ENCODE results near the gene TLE6. TPM values are rescaled to one million over a fixed set of nuclear protein-coding genes. Genes with fewer than 3 reads are reported as not detected.

TLE6 gene
- total and polyA plus RNA-seq, 2 donors = 1.4 to 4.9 TPM

DNA sequence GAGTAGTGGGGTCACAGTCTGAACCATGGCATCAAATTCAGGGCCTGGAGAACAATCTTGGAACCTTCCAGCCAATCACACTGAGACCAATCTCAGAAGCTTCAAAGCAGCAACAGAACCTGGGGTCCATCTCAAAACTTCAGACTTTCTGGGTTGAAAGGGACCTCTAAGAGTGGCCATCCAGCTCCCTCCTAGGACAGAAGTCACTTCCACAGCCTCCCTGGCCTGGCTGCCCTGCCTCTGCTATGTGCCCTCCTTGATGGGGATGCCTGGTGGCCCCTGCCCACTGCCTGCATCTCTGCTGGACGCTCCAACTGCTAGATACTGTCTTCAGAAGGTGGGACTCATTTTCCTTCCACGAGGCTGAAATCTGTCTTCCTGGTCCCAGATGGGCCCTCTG lies 49.9 kb downstream of the TLE6 start:
- Histone ChIP-seq H3K4me1 (ENCODE audit: control insufficient read depth in 2 of 2, insufficient read depth in 2 of 2, low read length in 2 of 2) (peaks cover 11 to 31% of the 10 kb centered on the region in 2 donors), H3K36me3 (ENCODE audit: control insufficient read depth in 2 of 2, insufficient read depth in 2 of 2, low read length in 1 of 2) (no peaks in the 10 kb centered on the region), H3K4me3 (ENCODE audit: low read length in 2 of 2) (no peak overlapping the region), H3K9me3 (ENCODE audit: control insufficient read depth in 2 of 2, insufficient read depth in 1 of 2, low read length in 1 of 2) (peaks cover 0 to 7% of the 10 kb centered on the region in 2 donors), H3K27me3 (ENCODE audit: control insufficient read depth in 2 of 2, insufficient read depth in 1 of 2, low read length in 1 of 2) (peaks cover 55 to 93% of the 10 kb centered on the region in 2 donors), H3K27ac (ENCODE audit: low read depth in 1 of 2, low read length in 1 of 2) (no peak overlapping the region)
- WGBS = 73% methylated on average over 2 of the region's 2 CpGs
- DNase-seq (ENCODE audit: low read depth in 6 of 9, low spot score in 9 of 9) = no peak

DNA sequence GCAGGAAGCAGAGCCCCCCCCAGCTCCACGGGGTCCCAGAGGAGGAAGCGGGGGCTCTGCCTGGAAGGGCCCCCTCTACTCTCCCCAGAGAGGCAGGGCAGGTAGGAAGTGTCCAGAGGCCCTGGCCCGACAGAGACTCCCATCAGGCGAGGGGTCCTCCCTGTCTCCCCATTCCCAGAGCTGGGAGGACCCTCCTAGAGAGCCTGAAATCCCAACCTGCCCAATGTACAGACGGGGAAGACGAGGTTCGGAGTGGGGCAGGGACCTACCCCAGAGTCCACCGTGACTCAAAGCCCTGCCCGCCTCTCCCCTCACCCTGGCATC lies 50.6 kb downstream of the TLE6 start:
- Histone ChIP-seq H3K9me3 (ENCODE audit: control insufficient read depth in 2 of 2, insufficient read depth in 1 of 2, low read length in 1 of 2) (peaks cover 0 to 7% of the 10 kb centered on the region in 2 donors), H3K36me3 (ENCODE audit: control insufficient read depth in 2 of 2, insufficient read depth in 2 of 2, low read length in 1 of 2) (no peaks in the 10 kb centered on the region), H3K4me1 (ENCODE audit: control insufficient read depth in 2 of 2, insufficient read depth in 2 of 2, low read length in 2 of 2) (peaks cover 11 to 31% of the 10 kb centered on the region in 2 donors), H3K27ac (ENCODE audit: low read depth in 1 of 2, low read length in 1 of 2) (no peak overlapping the region), H3K27me3 (ENCODE audit: control insufficient read depth in 2 of 2, insufficient read depth in 1 of 2, low read length in 1 of 2) (peaks cover 55 to 97% of the 10 kb centered on the region in 2 donors), H3K4me3 (ENCODE audit: low read length in 2 of 2) (no peak overlapping the region)
- 38% methylated on average over 9 of the region's 9 CpGs for WGBS
- DNase-seq (ENCODE audit: low read depth in 6 of 9, low spot score in 9 of 9) = no peak

DNA sequence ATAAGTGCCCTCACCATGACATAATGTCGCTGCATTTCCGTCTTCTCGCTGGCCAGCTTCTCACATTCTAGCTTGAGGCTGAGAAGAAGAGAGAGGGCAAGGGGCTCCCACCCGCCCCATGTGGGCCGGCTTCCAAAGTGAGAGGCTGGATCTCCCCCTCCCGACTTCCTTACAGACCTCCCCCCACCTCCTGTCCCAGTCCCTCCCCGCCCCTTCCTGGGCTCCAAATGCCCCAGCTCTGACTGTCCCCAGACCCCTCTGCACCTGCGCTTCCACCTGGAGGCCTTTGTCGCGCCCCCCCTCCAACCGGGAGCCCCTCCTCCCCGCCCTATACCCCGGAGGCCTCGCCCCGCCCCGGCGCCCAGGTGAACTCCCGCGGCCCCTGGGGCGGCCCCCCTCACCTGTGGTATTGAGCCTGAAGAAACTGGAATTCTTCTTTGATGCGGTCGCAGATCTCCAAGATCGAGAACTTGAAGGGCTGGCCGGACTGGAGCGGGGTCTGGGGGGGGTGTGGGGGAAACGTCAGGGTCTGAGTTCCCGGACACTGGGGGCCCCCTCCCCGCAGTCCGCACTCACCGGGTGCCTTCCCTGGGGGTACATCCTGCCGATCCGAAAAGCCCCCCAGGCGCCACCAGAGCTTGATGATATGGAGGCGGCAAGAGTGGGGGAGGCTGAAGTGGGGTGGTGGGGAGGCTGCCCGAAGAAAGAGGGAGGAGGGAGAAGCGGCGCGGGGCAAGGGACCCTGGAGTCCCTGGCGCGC lies 51.1 kb downstream of the TLE6 start:
- 1% methylated on average over 40 of the region's 40 CpGs for WGBS
- Histone ChIP-seq H3K27ac (ENCODE audit: low read depth in 1 of 2, low read length in 1 of 2) (peak overlapping the region in 1 of 2 donors; percentile 18), H3K27me3 (ENCODE audit: control insufficient read depth in 2 of 2, insufficient read depth in 1 of 2, low read length in 1 of 2) (peaks cover 55 to 94% of the 10 kb centered on the region in 2 donors), H3K9me3 (ENCODE audit: control insufficient read depth in 2 of 2, insufficient read depth in 1 of 2, low read length in 1 of 2) (peaks cover 0 to 7% of the 10 kb centered on the region in 2 donors), H3K4me3 (ENCODE audit: low read length in 2 of 2) (peak overlapping the region; percentile 39 to 80), H3K36me3 (ENCODE audit: control insufficient read depth in 2 of 2, insufficient read depth in 2 of 2, low read length in 1 of 2) (no peaks in the 10 kb centered on the region), H3K4me1 (ENCODE audit: control insufficient read depth in 2 of 2, insufficient read depth in 2 of 2, low read length in 2 of 2) (peaks cover 11 to 31% of the 10 kb centered on the region in 2 donors)
- DNase-seq (ENCODE audit: low read depth in 6 of 9, low spot score in 9 of 9) = peak in 1 of 9 donors; percentile 43

DNA sequence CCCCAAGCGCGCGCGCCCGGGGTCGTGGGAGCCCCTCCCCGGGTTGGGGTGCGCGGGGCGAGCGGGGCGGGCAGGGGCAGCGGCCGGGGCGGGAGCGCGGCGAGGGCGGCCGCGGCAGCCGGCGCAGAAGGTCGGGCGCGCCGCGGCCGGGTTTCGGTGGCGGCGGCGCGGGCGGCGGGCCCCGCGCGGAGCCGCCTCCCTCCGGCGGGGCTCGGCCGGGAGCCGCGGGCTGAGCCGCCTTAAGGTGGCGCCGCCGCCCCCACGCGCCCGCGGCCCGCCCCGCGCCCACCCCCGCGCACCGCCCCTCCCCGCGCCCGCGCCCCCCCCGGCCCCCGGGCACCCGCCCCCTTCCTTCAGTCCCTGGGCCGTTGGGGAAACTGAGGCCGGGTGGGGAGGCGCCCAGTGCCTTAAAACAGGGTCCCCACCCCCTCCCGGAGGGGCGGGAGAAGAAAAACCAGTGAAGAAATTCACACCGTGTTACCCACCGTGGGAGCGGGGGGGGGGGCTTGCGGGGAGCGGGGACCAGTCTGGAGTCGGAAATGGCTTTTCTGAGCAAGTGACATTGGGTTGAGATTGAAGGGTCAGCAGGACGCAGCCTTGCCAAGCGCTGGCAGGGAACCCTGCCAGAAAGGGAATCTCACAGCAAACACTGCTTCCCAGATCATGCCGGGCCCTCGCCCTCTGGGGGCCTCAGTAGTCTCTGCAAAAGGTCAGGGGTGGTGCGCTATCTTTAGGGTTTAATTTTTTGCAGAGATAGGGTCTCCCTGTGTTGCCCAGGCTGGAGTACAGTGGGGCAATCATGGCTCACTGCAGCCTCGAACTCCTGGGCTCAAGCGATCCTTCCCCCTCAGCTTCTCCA lies 51.9 kb downstream of the TLE6 start, which contains the start of gene TLE2:
TLE2 (minus strand) TSS at position 216 of the 859 bp plus-strand sequence. CDS start 376 bp downstream, outside the sequence.
- H3K4me1 ChIP-seq (ENCODE audit: control insufficient read depth in 2 of 2, insufficient read depth in 2 of 2, low read length in 2 of 2) = peaks cover 11 to 32% of the 10 kb centered on the region in 2 donors
- H3K4me3 ChIP-seq (ENCODE audit: low read length in 2 of 2) = peak within 1 kb of the TSS; percentile 39 to 80
- H3K36me3 ChIP-seq (ENCODE audit: control insufficient read depth in 2 of 2, insufficient read depth in 2 of 2, low read length in 1 of 2) = no peaks in the 10 kb centered on the region
- peak within 1 kb of the TSS in 1 of 2 donors; percentile 18 for H3K27ac ChIP-seq (ENCODE audit: low read depth in 1 of 2, low read length in 1 of 2)
- H3K27me3 ChIP-seq (ENCODE audit: control insufficient read depth in 2 of 2, insufficient read depth in 1 of 2, low read length in 1 of 2) = peaks cover 53 to 94% of the 10 kb centered on the region in 2 donors
- DNase-seq (ENCODE audit: low read depth in 6 of 9, low spot score in 9 of 9) = no peak
- peaks cover 0 to 7% of the 10 kb centered on the region in 2 donors for H3K9me3 ChIP-seq (ENCODE audit: control insufficient read depth in 2 of 2, insufficient read depth in 1 of 2, low read length in 1 of 2)
- 4% methylated on average over 76 of the region's 85 CpGs for WGBS

DNA sequence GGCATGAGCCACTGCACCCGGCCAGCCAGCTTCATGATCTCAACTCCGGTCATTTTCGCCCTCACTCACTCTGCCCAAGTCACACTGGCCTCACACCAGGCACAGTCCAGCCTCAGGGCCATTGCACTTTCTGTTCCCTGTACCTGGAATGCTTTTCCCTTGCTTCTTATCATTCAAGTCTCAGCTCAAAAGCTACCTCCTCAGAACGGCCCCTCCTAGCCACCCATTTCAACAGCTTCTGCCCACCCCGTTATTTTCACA lies 54.2 kb downstream of the TLE6 start:
- no peak overlapping the region for H3K27ac ChIP-seq (ENCODE audit: low read depth in 1 of 2, low read length in 1 of 2)
- H3K36me3 ChIP-seq (ENCODE audit: control insufficient read depth in 2 of 2, insufficient read depth in 2 of 2, low read length in 1 of 2) = no peaks in the 10 kb centered on the region
- H3K4me1 ChIP-seq (ENCODE audit: control insufficient read depth in 2 of 2, insufficient read depth in 2 of 2, low read length in 2 of 2) = peaks cover 20 to 38% of the 10 kb centered on the region in 2 donors
- no peak overlapping the region for H3K4me3 ChIP-seq (ENCODE audit: low read length in 2 of 2)
- DNase-seq (ENCODE audit: low read depth in 6 of 9, low spot score in 9 of 9) = no peak
- WGBS = 92% methylated on average over 5 of the region's 5 CpGs
- H3K9me3 ChIP-seq (ENCODE audit: control insufficient read depth in 2 of 2, insufficient read depth in 1 of 2, low read length in 1 of 2) = peaks cover 0 to 14% of the 10 kb centered on the region in 2 donors
- peaks cover 34 to 84% of the 10 kb centered on the region in 2 donors for H3K27me3 ChIP-seq (ENCODE audit: control insufficient read depth in 2 of 2, insufficient read depth in 1 of 2, low read length in 1 of 2)

DNA sequence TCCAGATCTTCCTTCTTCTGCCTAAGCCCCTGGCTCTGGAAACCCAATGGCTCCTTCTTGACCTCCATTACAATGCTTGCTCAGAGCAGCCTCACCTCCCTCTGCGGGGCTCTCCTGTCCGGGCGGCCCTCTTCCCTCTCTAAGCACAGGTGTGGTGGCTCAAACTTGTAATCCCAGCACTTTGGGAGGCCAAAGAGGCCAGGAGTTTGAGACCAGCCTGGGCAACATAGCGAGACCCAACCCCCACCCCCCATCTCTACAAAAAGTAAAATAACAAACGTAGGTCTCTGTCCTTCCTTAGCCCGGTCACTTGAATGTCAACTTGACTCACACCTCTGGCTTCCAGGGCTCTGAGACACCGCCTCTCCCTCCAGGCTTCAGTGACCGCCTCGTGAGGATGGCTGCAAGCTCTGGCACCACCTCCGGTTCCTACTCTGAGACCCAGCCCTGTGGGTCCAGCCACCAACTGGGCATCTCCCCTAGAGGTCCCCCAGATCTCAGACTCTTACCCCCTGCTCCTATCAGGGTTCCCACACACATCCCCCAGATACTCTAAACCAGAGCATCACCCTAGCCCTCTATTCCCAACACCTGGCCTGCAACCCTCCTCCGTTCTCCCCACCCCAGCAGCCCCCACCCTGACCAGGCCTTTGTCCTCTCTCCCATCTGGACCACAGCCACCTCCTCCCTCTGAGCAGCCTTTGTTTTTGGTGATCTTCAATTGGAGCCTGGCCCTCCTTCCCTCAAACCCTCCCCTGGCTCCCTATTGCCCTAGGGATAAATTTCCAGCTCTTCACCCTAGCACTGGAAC lies 56.4 kb downstream of the TLE6 start:
- Histone ChIP-seq H3K4me1 (ENCODE audit: control insufficient read depth in 2 of 2, insufficient read depth in 2 of 2, low read length in 2 of 2) (peaks cover 17 to 31% of the 10 kb centered on the region in 2 donors), H3K9me3 (ENCODE audit: control insufficient read depth in 2 of 2, insufficient read depth in 1 of 2, low read length in 1 of 2) (peaks cover 0 to 11% of the 10 kb centered on the region in 2 donors), H3K4me3 (ENCODE audit: low read length in 2 of 2) (no peak overlapping the region), H3K27ac (ENCODE audit: low read depth in 1 of 2, low read length in 1 of 2) (no peak overlapping the region), H3K27me3 (ENCODE audit: control insufficient read depth in 2 of 2, insufficient read depth in 1 of 2, low read length in 1 of 2) (peaks cover 17 to 61% of the 10 kb centered on the region in 2 donors), H3K36me3 (ENCODE audit: control insufficient read depth in 2 of 2, insufficient read depth in 2 of 2, low read length in 1 of 2) (no peaks in the 10 kb centered on the region)
- DNase-seq (ENCODE audit: low read depth in 6 of 9, low spot score in 9 of 9) = no peak
- WGBS = 95% methylated on average over 11 of the region's 11 CpGs

DNA sequence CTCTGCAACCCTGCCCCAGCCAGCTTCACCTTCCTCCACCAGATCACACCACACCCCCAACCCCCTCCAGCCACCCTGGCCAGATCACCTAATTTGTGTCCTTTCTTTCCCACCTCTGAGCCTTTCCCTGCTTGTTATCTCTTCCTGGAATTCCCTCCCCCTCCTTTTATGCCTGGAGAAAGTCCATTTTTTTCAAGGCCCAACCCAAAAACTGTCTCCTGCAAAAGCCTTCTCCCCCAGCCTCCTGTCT lies 57.0 kb downstream of the TLE6 start:
- DNase-seq (ENCODE audit: low read depth in 6 of 9, low spot score in 9 of 9) = no peak
- no peak overlapping the region for H3K4me3 ChIP-seq (ENCODE audit: low read length in 2 of 2)
- peak overlapping the region in 1 of 2 donors; percentile 10 for H3K27ac ChIP-seq (ENCODE audit: low read depth in 1 of 2, low read length in 1 of 2)

DNA sequence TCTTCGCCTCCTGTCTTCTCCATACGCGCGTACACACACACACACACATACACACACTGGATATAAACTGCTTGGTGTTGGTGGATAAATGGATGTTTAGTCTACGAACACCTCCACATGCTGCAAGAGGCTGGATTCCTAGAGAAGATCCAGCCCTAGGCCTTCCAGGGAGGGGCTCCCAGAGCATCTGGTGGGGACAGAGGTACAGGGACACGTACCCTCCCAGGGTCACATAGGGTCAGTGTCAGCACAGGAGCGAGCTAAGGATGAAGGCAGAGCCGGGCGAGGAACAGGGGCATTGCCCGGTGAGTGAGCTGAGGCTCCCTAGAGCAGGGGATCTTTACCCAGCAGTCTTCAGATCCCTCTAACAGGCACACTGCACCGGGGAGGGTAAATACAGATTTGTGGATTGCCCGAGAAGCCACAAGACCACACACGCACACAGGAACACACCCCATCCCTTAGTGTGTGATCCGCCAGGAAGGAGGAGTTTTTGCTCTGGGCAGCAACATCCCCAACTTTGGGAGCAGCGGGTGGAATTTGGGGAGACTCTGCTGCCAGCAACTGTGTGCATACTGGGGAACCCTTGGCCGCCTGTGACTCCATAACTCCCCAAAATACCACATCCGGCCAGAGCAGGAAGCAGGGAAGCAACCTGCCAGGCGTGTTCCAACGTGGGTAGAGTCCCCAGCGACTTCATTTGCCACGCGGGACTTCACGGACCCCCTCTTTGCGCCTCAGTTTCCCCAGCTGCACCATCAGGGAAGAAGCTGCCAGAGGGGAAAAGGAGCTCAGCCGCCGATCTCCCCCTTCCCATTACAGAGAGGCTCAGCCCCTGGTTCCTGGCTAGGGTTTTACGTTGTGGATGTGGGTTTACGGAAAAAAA lies 57.5 kb downstream of the TLE6 start:
- peak overlapping the region; percentile 55 to 77 for H3K27ac ChIP-seq (ENCODE audit: low read depth in 1 of 2, low read length in 1 of 2)
- DNase-seq (ENCODE audit: low read depth in 6 of 9, low spot score in 9 of 9) = peak in 4 of 9 donors; percentile 43 to 75 (median 54)
- H3K4me1 ChIP-seq (ENCODE audit: control insufficient read depth in 2 of 2, insufficient read depth in 2 of 2, low read length in 2 of 2) = peaks cover 17 to 26% of the 10 kb centered on the region in 2 donors
- 17% methylated on average over 28 of the region's 28 CpGs for WGBS
- peaks cover 10 to 54% of the 10 kb centered on the region in 2 donors for H3K27me3 ChIP-seq (ENCODE audit: control insufficient read depth in 2 of 2, insufficient read depth in 1 of 2, low read length in 1 of 2)
- H3K4me3 ChIP-seq (ENCODE audit: low read length in 2 of 2) = peak overlapping the region; percentile 54 to 63
- peaks cover 0 to 11% of the 10 kb centered on the region in 2 donors for H3K9me3 ChIP-seq (ENCODE audit: control insufficient read depth in 2 of 2, insufficient read depth in 1 of 2, low read length in 1 of 2)
- no peaks in the 10 kb centered on the region for H3K36me3 ChIP-seq (ENCODE audit: control insufficient read depth in 2 of 2, insufficient read depth in 2 of 2, low read length in 1 of 2)

More for the DNA sequence above, 57.0 kb downstream of the TLE6 start:
- H3K27me3 ChIP-seq (ENCODE audit: control insufficient read depth in 2 of 2, insufficient read depth in 1 of 2, low read length in 1 of 2) = peaks cover 14 to 59% of the 10 kb centered on the region in 2 donors
- H3K4me1 ChIP-seq (ENCODE audit: control insufficient read depth in 2 of 2, insufficient read depth in 2 of 2, low read length in 2 of 2) = peaks cover 17 to 30% of the 10 kb centered on the region in 2 donors
- H3K9me3 ChIP-seq (ENCODE audit: control insufficient read depth in 2 of 2, insufficient read depth in 1 of 2, low read length in 1 of 2) = peaks cover 0 to 11% of the 10 kb centered on the region in 2 donors
- no peaks in the 10 kb centered on the region for H3K36me3 ChIP-seq (ENCODE audit: control insufficient read depth in 2 of 2, insufficient read depth in 2 of 2, low read length in 1 of 2)

Data from thymus (tissue), 11 donors.